HL-60/S4 treated with retinoic acid at 250 ng/mL for 4 days and 3 days (cell line): ENCODE data around the gene CA10.

Experiments
- in situ Hi-C: fragments of 300-500 bp; cut with MboI; formaldehyde crosslinking; loops from 2 replicates; pipeline ENCODE4 v1.7.0; 2022; ENCODE audit warnings: low sequenced_read_pairs

The CA10 gene

GRCh38 chr17:52147872-52148271 lies 10.6 kb downstream of the CA10 start:
- in situ Hi-C loops = no loop called here

GRCh38 chr17:52147431-52147830 lies 11.1 kb downstream of the CA10 start:
- in situ Hi-C loops = no loop called here

DNA sequence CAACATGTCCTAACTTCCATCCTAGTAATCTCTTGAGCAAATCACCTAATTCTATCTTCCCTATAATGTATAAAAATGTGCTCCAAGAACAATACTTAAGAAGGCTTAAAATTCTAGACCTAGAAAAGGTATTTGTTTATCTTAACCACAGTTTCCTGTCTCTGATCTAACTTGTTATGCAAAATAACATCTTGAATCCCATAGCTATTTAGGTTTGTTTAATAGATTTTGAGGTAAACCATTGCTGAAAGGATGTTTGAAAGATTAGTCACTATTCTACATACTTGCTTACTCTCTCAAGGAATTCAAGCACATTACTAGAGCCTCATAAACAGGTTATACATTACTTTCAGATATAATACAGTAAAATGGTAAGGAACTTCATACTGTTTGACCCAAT lies 13.0 kb downstream of the CA10 start:
- in situ Hi-C loops = no loop called here

DNA sequence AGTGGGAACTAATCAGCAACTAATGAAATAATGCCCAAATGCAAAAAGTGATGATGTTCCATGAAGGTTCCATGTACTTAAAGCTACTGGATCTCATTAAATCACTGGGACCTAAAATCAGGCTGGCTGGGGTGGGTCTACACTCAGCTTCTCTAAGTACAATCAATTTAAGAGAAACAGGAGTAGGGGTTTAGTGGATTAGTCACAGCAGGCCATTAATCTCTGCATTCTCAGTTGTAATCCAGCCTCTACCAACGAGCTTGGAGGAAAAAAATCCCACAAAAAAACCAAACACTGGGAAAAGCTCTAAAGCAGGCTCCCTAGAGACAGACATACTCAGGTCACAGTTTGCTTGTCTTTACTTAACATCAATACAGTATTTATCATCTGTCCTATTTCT lies 15.0 kb downstream of the CA10 start:
- in situ Hi-C loops = no loop called here

DNA sequence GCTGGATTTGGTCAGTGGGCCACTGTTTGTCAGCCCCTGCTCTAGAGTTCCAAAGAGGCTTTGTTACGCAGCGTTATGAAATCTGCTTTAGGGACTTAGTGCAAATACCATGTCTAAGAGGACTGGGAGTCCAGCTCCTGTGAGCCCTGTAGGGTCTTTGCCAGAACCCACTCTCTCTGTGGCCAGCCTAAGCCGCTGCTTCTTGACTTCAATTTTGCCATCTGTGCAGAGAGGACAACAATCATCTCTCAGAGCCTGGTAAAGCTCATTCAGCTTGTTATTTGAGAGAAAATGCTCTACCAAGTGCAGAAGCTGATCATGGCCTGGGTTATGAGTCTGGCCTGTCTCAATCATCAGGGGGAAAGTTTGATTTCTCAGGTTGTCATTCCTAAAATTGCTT lies 17.9 kb downstream of the CA10 start:
- in situ Hi-C loops = no loop called here

- in situ Hi-C loops = no loop called here
These were observed 19.8 kb downstream of the CA10 start for GRCh38 chr17:52138752-52139151.

DNA sequence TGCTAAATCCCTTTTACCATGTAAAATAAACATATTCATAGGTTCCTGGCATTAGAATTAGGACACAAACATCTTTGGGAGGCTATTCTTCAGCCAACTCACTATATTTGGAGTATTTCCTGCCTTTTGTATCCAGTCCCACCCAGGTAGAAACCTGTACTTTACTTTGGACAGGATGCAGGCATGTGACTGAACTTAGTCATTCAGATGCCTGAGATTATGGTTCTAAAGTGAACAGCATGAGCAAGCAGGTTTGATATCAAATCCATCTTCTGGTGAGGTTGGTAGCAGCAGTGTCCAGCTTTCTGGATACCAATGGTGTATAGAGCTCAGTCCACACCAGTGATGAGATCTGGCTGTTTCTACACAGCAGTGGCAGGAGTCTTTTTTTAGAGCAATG lies 20.2 kb downstream of the CA10 start:
- in situ Hi-C loops = no loop called here

- in situ Hi-C loops = no loop called here
These were observed 22.3 kb downstream of the CA10 start for GRCh38 chr17:52136166-52136565.

GRCh38 chr17:52134641-52135040 lies 23.9 kb downstream of the CA10 start:
- in situ Hi-C loops = no loop called here

- in situ Hi-C loops = no loop called here
These were observed 29.8 kb downstream of the CA10 start for GRCh38 chr17:52128721-52129120.

DNA sequence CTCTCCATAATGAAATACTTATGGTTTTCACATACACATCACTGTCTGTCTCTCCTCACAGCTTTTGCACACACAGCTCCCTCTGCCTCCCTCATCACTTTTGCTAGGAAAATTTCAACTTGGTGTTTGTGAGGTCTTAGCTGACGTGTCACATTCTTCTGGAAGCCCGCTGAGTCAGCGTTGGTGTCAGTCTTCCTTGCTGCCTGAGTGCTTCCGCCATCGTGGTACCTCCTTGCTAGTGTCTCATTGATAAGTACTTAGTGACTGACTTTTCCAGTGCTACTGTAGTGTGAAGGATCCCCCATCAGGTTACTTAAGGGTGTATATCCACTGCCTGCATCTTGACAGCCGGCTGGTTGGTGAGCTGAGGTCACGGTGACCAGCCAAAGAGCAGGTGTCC lies 33.5 kb downstream of the CA10 start:
- in situ Hi-C loops = no loop called here

DNA sequence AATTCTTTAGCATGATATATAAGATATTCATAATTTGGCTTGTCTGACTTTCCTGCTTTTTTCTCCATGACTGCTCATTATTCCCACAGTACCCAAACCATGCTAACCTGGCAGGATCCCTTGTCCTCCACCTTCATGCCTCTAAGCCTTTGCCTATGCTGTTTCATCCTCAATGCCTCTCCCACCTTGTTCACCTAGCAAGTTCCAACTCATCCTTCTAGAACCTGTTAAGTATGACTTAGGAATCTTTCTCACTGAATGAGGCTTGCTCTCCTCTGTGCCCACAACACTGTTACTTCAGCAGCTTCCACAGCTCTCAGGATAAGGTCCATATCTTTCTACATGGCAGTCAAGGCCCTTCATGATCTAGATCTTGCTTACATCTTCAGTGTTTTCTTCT lies 34.0 kb downstream of the CA10 start:
- in situ Hi-C loops = no loop called here

GRCh38 chr17:52120465-52120864 lies 38.0 kb downstream of the CA10 start:
- in situ Hi-C loops = no loop called here

GRCh38 chr17:52110923-52111581 lies 47.5 kb downstream of the CA10 start:
- in situ Hi-C loops = no loop called here

DNA sequence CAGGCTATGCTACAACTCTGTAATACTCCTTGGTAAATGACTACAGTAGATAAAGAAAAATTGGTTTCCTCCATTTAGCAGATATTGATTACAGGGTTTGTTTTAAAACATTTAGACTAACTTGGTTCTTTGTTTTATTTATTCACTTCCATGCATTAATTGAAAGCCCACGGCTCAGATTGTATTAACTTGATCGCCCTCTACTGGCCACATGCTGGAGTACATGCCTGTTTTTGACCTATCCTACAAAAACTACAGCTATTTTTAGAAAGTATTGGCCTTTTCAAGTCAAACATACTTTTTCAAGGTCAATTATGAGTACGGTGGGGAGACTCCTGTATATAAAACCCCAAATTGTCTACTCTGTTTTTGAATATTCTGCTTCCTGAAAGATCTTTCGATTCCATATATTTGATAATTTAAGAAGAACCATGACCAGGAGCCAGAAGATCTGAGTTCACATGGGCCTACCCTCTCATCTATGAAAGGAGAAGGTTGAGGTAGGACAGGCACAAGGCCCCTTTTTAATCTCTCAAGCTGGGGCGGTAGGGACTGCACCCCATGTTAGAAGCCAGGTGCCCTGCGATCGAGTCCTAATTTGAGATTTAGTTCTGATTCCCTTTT lies 51.8 kb downstream of the CA10 start:
- in situ Hi-C loops = no loop called here

- in situ Hi-C loops = no loop called here
These were observed 52.4 kb downstream of the CA10 start for GRCh38 chr17:52106072-52106471.

- in situ Hi-C loops = no loop called here
These were observed 52.9 kb downstream of the CA10 start for GRCh38 chr17:52105591-52105990.

GRCh38 chr17:52096056-52096455 lies 62.5 kb downstream of the CA10 start:
- in situ Hi-C loops = no loop called here

DNA sequence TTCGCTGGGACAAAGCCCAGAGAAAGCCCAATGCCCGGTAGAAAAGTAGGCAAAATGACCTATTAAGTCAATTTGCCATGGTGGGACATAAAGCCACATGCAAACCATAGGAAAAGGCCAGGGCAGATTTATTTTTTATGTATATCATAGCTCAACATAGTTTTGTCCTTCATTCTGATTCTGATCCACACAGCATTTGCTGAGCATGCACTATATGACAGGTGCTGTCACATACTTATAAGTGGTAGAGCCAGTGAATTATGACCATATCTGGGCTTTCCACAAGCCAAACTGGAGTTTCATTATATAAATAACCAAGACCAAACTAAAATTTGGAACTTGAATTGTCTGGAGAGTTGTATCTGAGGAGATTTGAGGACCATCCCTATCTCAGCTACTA lies 74.3 kb downstream of the CA10 start:
- in situ Hi-C loops = no loop called here

DNA sequence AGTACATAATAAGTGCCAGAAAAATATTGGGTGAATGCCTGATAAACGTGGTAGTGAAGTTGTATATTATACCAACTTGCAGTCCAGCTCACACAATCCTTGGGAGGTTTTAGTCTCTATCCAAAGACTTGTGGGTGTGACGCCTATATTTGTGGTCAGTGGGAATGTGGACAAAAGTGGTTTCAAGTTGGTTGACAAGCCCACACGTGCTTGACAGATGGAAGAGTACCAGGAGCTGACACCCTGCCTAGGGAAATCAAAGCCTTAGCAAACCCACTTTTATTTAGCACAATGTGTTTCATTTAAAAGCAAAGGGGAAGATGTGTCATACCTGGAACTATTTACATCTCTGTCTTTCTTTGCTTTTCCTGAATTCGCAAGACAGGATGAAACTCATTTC lies 79.0 kb downstream of the CA10 start:
- in situ Hi-C loops = no loop called here

DNA sequence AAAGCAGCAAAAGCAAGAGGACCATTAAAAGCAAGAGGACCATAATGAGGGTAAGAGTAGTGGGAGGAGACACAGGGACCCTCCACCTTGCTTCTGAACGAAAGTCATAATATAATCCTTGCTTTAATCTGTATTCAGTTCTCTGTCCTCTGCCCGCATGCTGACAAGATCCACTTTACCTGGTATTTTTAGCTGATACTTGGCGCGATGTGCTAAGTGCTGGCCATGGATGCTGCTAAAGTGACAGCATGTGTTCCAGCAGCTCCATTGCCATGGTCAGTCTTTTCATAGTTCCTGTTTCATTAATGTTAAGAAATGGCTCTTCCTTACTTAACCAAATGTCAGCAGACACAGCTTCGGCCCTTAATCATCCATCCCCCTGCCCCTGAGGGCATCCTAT lies 86.8 kb downstream of the CA10 start:
- in situ Hi-C loops = no loop called here

GRCh38 chr17:52064791-52065211 lies 93.7 kb downstream of the CA10 start:
- in situ Hi-C loops = no loop called here

DNA sequence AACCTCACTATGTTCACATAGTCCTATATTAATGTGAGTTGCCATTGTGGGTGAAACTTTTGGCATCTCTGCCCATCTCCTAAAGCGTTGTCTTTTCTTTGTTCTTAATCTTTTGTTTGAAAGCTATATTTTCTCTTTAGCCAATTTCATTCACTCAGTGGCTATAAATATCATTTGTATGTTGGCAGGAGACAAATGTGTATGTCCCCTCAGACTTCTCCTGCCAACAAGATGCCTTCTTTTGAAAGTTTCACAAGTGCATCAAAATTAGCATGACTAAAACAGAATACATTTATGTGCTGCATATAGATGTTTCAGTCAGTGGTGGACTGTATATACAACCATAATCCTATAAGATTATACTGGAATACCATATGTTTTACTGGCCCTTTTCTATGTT lies 109.0 kb downstream of the CA10 start:
- in situ Hi-C loops = no loop called here
